SH-SY5Y (cell line): ENCODE results near the gene ELOVL1.

Experiments
- GATA2 ChIP-seq: IDR thresholded peaks from 2 replicates; pipeline ENCODE4 v1.6.1; 2011; ENCODE audit warnings: mild to moderate bottlenecking, low read depth, low read length
- GATA3 ChIP-seq: IDR thresholded peaks from 2 replicates; pipeline ENCODE4 v1.6.1; 2011; ENCODE audit warnings: low read depth, mild to moderate bottlenecking, low read length, moderate library complexity

DNA sequence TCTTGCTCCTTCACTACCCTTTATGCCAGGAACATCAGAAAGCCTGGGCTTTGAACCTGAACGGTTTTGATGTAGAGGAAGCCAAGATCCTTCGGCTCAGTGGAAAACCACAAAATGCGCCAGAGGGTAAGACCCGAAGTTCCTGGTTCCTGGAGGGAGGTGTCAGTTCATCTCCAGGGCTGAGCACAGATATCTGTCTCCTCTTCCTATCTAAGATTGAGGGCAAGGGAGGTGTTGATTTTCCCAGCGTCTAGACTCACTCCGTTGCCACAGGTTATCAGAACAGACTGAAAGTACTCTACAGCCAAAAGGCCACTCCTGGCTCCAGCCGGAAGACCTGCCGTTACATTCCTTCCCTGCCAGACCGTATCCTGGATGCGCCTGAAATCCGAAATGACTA is 8.1 kb downstream of the ELOVL1 start:
- TF ChIP-seq GATA2 (no peak), GATA3 (no peak)
